ENCODE results near the gene MIA3. TPM values are rescaled to one million over a fixed set of nuclear protein-coding genes. Genes with fewer than 3 reads are reported as not detected.

The MIA3 gene
- total RNA-seq, 1 donor from 2014 or later, result 56.5 TPM

DNA sequence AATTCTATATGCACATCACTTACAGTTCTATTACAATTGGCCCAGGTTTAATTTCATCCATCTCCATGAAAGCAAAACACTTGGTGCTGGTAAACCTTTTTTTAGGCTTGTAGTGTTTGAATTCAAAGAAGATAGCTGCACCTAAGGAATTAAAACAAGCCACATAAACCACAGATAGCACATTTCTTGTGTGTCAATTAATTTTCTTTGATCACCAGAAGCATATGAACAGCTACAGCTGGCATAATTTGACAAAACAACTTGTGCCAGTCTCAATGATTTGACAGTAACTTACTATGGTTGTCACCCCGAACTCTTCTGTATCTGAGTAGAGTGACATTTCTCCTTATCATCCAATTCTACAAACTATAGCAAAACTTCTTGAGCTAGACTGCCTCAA lies 52.2 kb downstream of the MIA3 start:
- no peak for DNase-seq (ENCODE audit: low read depth, low spot score)
- peaks cover 10% of the 10 kb centered on the region for H3K36me3 Mint-ChIP-seq (ENCODE audit: low read depth)
- no peaks in the 10 kb centered on the region for H3K4me1 Mint-ChIP-seq
- H3K4me3 Mint-ChIP-seq, result no peak overlapping the region
- TF ChIP-seq, protein P1, sequence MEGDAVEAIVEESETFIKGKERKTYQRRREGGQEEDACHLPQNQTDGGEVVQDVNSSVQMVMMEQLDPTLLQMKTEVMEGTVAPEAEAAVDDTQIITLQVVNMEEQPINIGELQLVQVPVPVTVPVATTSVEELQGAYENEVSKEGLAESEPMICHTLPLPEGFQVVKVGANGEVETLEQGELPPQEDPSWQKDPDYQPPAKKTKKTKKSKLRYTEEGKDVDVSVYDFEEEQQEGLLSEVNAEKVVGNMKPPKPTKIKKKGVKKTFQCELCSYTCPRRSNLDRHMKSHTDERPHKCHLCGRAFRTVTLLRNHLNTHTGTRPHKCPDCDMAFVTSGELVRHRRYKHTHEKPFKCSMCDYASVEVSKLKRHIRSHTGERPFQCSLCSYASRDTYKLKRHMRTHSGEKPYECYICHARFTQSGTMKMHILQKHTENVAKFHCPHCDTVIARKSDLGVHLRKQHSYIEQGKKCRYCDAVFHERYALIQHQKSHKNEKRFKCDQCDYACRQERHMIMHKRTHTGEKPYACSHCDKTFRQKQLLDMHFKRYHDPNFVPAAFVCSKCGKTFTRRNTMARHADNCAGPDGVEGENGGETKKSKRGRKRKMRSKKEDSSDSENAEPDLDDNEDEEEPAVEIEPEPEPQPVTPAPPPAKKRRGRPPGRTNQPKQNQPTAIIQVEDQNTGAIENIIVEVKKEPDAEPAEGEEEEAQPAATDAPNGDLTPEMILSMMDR (conservative IDR thresholded peaks at IDR 0.05), result no peak
- H3K9me3 Mint-ChIP-seq, result no peaks in the 10 kb centered on the region
- H3K27me3 Mint-ChIP-seq (ENCODE audit: low read depth), result no peaks in the 10 kb centered on the region
- no peak overlapping the region for H3K27ac Mint-ChIP-seq (ENCODE audit: unreplicated experiment)

DNA sequence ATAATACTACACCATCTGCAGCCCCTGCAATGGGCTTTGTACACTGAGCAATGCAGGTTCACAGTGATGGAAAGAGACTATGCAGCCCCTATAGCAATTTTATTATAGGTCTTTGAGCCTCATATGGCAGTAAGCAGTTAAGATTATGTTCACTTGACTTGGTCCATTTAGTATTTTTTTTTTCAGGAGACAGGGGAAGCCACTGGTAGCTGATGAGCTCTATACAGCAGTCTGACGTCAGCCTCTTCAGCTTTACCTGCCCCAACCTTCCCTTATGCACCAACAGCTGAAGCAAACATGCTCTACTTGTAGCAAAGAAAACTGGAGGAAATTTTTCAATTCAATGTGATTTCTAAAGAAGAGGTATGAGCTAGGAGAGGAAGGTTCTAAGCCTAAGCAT lies 62.2 kb downstream of the MIA3 start:
- Mint-ChIP-seq H3K27me3 (ENCODE audit: low read depth) (no peaks in the 10 kb centered on the region), H3K27ac (ENCODE audit: unreplicated experiment) (no peak overlapping the region), H3K36me3 (ENCODE audit: low read depth) (peaks cover 5% of the 10 kb centered on the region), H3K4me3 (no peak overlapping the region), H3K9me3 (no peaks in the 10 kb centered on the region), H3K4me1 (no peaks in the 10 kb centered on the region)
- TF ChIP-seq, protein P1 (conservative IDR thresholded peaks at IDR 0.05), result no peak
- DNase-seq (ENCODE audit: low read depth, low spot score), result no peak

DNA sequence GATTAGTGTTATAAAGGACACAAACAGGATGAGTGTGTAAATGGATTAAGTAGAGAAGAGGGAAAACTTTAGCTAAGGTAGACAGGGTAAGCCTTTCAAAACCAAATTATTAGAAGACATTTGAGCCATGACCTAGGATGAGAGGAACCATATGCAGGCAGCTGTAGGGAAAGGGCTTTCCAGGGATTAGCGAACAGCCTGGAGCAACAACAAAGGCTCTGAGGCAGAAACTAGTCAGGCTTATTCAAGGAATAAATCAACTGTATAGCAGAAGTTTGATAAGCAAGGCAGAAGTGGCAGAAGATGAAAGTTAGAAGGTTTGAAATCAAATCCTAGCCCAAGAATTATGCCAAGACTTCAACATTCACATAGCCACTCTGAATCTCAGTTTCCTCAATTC lies 73.1 kb downstream of the MIA3 start:
- H3K4me3 Mint-ChIP-seq, result no peak overlapping the region

DNA sequence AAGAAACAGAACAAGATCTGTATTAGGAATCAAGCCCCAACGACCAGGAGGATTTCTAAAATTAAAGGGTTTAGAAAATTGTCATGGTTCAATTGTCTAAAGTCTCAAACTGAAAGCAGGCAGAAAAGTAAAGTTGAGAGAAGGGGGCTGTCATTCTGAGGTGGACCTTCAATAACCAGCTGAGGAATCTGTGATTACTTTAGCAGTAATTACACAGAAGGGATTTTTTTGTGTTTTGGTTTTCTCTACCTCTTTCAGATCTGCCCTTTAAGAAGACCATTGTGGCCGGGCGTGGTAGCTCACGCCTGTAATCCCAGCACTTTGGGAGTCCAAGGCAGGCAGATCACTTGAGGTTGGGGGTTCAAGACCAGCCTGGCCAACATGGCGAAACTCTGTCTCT lies 77.0 kb downstream of the MIA3 start:
- H3K27ac Mint-ChIP-seq (ENCODE audit: unreplicated experiment), result no peak overlapping the region
- no peaks in the 10 kb centered on the region for H3K4me1 Mint-ChIP-seq
- H3K9me3 Mint-ChIP-seq, result no peaks in the 10 kb centered on the region
- TF ChIP-seq, protein P1 (conservative IDR thresholded peaks at IDR 0.05), result no peak
- no peak overlapping the region for H3K4me3 Mint-ChIP-seq
- peaks cover 5% of the 10 kb centered on the region for H3K36me3 Mint-ChIP-seq (ENCODE audit: low read depth)
- no peak for DNase-seq (ENCODE audit: low read depth, low spot score)
- H3K27me3 Mint-ChIP-seq (ENCODE audit: low read depth), result no peaks in the 10 kb centered on the region

More for the DNA sequence above, 73.1 kb downstream of the MIA3 start:
- TF ChIP-seq, protein P1 (conservative IDR thresholded peaks at IDR 0.05), result no peak
- Mint-ChIP-seq H3K9me3 (no peaks in the 10 kb centered on the region), H3K4me1 (no peaks in the 10 kb centered on the region), H3K27me3 (ENCODE audit: low read depth) (no peaks in the 10 kb centered on the region), H3K27ac (ENCODE audit: unreplicated experiment) (no peak overlapping the region), H3K36me3 (ENCODE audit: low read depth) (peaks cover 3% of the 10 kb centered on the region)
- no peak for DNase-seq (ENCODE audit: low read depth, low spot score)

DNA sequence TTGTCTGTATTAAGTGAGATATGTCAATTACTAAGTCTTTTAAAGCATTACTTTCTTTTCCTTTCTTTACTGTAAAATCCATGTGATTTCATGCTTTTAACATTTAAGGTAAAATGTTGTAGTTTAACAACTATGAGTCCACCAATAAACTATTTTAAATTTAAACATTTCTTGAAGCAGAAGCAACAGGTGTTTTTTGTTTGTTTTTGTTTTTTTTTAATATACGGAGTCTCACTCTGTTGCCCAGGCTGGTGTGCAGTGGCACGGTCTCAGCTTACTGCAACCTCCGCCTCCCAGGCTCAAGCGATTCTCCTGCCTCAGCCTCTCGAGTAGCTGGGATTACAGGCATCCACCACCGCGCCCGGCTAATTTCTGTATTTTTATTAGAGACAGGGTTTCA lies 78.8 kb downstream of the MIA3 start:
- H3K27ac Mint-ChIP-seq (ENCODE audit: unreplicated experiment), result no peak overlapping the region
- TF ChIP-seq, protein P1 (conservative IDR thresholded peaks at IDR 0.05), result no peak
- H3K36me3 Mint-ChIP-seq (ENCODE audit: low read depth), result peaks cover 7% of the 10 kb centered on the region
- H3K9me3 Mint-ChIP-seq, result no peaks in the 10 kb centered on the region
- DNase-seq (ENCODE audit: low read depth, low spot score), result no peak
- H3K4me1 Mint-ChIP-seq, result no peaks in the 10 kb centered on the region
- H3K27me3 Mint-ChIP-seq (ENCODE audit: low read depth), result no peaks in the 10 kb centered on the region
- H3K4me3 Mint-ChIP-seq, result no peak overlapping the region

DNA sequence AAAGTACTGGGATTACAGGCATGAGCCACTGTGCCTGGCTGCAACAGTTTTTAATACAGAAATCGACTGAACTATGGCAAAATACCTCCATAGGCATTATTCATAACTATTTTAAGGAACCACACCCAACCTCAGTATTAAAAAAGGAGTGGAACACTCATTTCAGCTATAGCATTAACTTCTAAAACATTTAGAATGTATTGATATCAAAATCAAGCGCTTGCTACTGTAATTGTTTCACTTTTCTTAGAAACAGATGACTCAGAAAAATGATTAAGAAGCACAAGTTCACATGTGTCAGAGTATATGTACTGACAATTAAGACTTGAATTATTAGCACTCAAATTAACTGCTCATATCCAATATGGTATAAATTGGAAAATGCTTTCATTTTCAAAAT lies 79.3 kb downstream of the MIA3 start:
- no peak overlapping the region for H3K4me3 Mint-ChIP-seq
- TF ChIP-seq, protein P1 (conservative IDR thresholded peaks at IDR 0.05), result no peak
- H3K27me3 Mint-ChIP-seq (ENCODE audit: low read depth), result no peaks in the 10 kb centered on the region
- peaks cover 7% of the 10 kb centered on the region for H3K36me3 Mint-ChIP-seq (ENCODE audit: low read depth)
- H3K4me1 Mint-ChIP-seq, result no peaks in the 10 kb centered on the region
- H3K27ac Mint-ChIP-seq (ENCODE audit: unreplicated experiment), result no peak overlapping the region
- no peak for DNase-seq (ENCODE audit: low read depth, low spot score)
- H3K9me3 Mint-ChIP-seq, result no peaks in the 10 kb centered on the region

Data from neural crest cell (in vitro differentiated cells).